ENCODE results near the gene NT5M.

DNA sequence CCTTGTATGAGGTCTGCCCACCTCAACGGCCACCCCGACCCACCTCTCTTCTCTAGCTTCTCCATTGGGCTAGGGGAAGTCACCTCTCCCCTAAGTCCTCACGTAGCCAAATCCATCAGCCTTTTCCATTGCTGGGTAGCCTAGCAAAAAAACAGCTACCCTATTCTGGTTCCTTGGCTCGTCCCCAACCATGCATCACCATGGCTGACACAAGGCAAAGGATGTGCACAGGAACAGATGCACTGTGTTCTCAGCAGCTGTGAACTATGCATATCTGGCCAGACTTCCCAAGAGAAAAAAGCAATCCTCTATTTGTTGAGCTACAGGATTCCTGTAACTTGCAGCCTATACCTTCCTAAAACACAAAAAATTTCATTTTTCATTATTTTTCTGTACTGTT lies 44.2 kb upstream of the NT5M start:
- TF ChIP-seq POLR2A (IDR thresholded peaks at IDR 0.05; ENCODE audit: low read depth, low read length) (no peak), TAF1 (IDR thresholded peaks at IDR 0.05; ENCODE audit: borderline replicate concordance, low read depth, low read length) (no peak), POLR2AphosphoS5 (IDR thresholded peaks at IDR 0.05; ENCODE audit: low read depth, low read length) (no peak)
